Hematopoietic multipotent progenitor cell treated with erythropoietin and hydrocortisone succinate and interleukin-3 and kit ligand, for 15 days (in vitro differentiated cells): Measurements from ENCODE around the gene IGSF6.
A peak's percentile ranks its signal among the peaks of the same experiment; 100 is the strongest.
"Not testable (repeated sequence)": the region's sequence is repeated elsewhere in the genome, so short reads cannot be mapped to it uniquely, and the experiment has no call there.

Source experiments
- DNase-seq: peaks from one replicate; pipeline ENCODE4 v3.0.0-alpha.2; 2015; ENCODE audit warnings: low spot score

The IGSF6 gene

GRCh38 chr16:21652453-21652852 lies at the start of gene IGSF6:
Gene IGSF6 (minus strand): TSS chr16:21652608. CDS start chr16:21652598, 10 bp downstream.
- DNase-seq: no peak

GRCh38 chr16:21701271-21701670 lies 48.9 kb upstream of the IGSF6 start:
- DNase-seq: no peak

GRCh38 chr16:21698169-21699032 lies 46.0 kb upstream of the IGSF6 start:
- no peak for DNase-seq

GRCh38 chr16:21697032-21697431 lies 44.6 kb upstream of the IGSF6 start:
- no peak for DNase-seq

- DNase-seq: no peak
Measured at GRCh38 chr16:21694609-21695008, 42.2 kb upstream of the IGSF6 start.

GRCh38 chr16:21690967-21691366 lies 38.6 kb upstream of the IGSF6 start:
- not testable (repeated sequence) for DNase-seq

- DNase-seq: no peak
Measured at GRCh38 chr16:21689107-21689506, 36.7 kb upstream of the IGSF6 start.

GRCh38 chr16:21685034-21685455 lies 32.6 kb upstream of the IGSF6 start:
- DNase-seq: no peak

- peak; percentile 69 for DNase-seq
Measured at GRCh38 chr16:21684199-21684598, 31.8 kb upstream of the IGSF6 start.

- no peak for DNase-seq
Measured at GRCh38 chr16:21683184-21683583, 30.8 kb upstream of the IGSF6 start.

- DNase-seq: not testable (repeated sequence)
Measured at GRCh38 chr16:21680714-21681113, 28.3 kb upstream of the IGSF6 start.

- not testable (repeated sequence) for DNase-seq
Measured at GRCh38 chr16:21674456-21674855, 22.0 kb upstream of the IGSF6 start.

- DNase-seq: no peak
Measured at GRCh38 chr16:21673469-21673868, 21.1 kb upstream of the IGSF6 start.

- no peak for DNase-seq
Measured at GRCh38 chr16:21667575-21667974, 15.2 kb upstream of the IGSF6 start.

- no peak for DNase-seq
Measured at GRCh38 chr16:21666772-21667171, 14.4 kb upstream of the IGSF6 start.

GRCh38 chr16:21664801-21665492 lies 12.5 kb upstream of the IGSF6 start:
- no peak for DNase-seq

- DNase-seq: no peak
Measured at GRCh38 chr16:21663889-21664647, 11.7 kb upstream of the IGSF6 start, which contains the start of gene OTOA. Gene OTOA (plus strand): TSS chr16:21663968. CDS start chr16:21678515, 14,547 bp downstream.

- DNase-seq: no peak
Measured at GRCh38 chr16:21659124-21659523, 6.7 kb upstream of the IGSF6 start.

- DNase-seq: peak; percentile 79
Measured at GRCh38 chr16:21656795-21657768, 4.7 kb upstream of the IGSF6 start.

- DNase-seq: no peak
Measured at GRCh38 chr16:21654881-21655280, 2.5 kb upstream of the IGSF6 start.

- DNase-seq: no peak
Measured at GRCh38 chr16:21654466-21654865, 2.1 kb upstream of the IGSF6 start.
